Measurements from ENCODE around the gene MROH2B.

GRCh38 chr5:41010572-41010971, 60.6 kb downstream of the MROH2B start:
- TF ChIP-seq, protein P1, sequence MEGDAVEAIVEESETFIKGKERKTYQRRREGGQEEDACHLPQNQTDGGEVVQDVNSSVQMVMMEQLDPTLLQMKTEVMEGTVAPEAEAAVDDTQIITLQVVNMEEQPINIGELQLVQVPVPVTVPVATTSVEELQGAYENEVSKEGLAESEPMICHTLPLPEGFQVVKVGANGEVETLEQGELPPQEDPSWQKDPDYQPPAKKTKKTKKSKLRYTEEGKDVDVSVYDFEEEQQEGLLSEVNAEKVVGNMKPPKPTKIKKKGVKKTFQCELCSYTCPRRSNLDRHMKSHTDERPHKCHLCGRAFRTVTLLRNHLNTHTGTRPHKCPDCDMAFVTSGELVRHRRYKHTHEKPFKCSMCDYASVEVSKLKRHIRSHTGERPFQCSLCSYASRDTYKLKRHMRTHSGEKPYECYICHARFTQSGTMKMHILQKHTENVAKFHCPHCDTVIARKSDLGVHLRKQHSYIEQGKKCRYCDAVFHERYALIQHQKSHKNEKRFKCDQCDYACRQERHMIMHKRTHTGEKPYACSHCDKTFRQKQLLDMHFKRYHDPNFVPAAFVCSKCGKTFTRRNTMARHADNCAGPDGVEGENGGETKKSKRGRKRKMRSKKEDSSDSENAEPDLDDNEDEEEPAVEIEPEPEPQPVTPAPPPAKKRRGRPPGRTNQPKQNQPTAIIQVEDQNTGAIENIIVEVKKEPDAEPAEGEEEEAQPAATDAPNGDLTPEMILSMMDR (IDR thresholded peaks at IDR 0.05), result no peak
- TF ChIP-seq POLR2AphosphoS5 (IDR thresholded peaks at IDR 0.05), result no peak
- TF ChIP-seq POLR2A (IDR thresholded peaks at IDR 0.05), result no peak
- TF ChIP-seq EP300 (IDR thresholded peaks at IDR 0.05), result no peak

Measured in upper lobe of left lung (tissue), 4 donors.